ENCODE data around the gene SOX13.

DNA sequence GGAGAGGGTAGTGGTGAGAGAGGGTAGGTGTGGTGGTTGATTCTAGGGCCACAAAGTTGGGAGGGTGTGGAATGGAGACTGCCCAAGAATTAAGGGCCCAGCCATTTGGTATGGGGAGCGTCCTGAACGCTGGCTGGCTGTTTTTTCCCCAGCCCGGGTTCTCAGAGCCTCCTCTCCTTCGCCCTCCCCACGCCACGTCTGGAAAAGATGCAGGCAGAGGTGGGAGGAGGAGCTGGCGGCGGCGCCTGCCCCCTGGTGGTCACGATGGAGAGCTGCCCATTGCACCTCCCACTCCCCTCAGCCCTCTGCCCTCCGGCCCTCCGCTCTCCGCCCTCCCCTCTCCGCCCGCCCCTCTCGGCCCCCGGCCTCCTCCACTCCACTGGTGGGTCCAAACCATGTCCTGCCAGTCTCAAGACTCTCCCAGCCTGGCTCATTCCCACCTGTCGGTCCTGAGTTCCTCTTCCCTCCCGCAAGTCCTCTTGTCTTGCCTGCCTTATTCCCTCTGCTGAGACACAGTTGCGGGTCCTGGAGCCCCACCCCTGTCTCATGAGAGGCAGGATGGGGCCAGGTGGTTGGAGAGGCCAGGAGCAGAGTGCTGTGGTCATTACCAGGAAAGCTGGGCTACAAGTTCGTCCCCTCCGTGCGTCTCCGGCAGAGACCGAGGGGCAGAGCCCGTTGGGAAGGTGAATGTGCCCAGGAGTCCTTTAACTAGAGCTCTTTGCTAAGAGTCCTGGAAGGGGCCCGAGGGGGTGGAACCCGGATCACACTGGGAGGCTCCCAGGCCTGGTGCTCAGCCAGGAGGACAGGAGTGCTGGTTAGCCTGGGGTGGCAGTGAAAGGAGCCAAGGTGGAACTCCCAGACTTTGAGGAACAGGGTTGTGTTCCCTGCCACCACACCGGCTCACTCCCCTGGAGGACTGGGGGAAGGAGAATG, 56.3 kb downstream of the SOX13 start:
- TF ChIP-seq, protein P1, sequence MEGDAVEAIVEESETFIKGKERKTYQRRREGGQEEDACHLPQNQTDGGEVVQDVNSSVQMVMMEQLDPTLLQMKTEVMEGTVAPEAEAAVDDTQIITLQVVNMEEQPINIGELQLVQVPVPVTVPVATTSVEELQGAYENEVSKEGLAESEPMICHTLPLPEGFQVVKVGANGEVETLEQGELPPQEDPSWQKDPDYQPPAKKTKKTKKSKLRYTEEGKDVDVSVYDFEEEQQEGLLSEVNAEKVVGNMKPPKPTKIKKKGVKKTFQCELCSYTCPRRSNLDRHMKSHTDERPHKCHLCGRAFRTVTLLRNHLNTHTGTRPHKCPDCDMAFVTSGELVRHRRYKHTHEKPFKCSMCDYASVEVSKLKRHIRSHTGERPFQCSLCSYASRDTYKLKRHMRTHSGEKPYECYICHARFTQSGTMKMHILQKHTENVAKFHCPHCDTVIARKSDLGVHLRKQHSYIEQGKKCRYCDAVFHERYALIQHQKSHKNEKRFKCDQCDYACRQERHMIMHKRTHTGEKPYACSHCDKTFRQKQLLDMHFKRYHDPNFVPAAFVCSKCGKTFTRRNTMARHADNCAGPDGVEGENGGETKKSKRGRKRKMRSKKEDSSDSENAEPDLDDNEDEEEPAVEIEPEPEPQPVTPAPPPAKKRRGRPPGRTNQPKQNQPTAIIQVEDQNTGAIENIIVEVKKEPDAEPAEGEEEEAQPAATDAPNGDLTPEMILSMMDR (IDR thresholded peaks at IDR 0.05; ENCODE audit: insufficient read depth, low read length): peak; percentile 78
- TF ChIP-seq POLR2AphosphoS5 (IDR thresholded peaks at IDR 0.05; ENCODE audit: low read depth): no peak
